Measurements from ENCODE around the gene SMNDC1. TPM values are rescaled to one million over a fixed set of nuclear protein-coding genes. Genes with fewer than 3 reads are reported as not detected.

The SMNDC1 gene
- polyA plus RNA-seq, 2 of the 4 experiments (the other 2 are of a cell fraction) = 27.5 to 40.2 TPM

DNA sequence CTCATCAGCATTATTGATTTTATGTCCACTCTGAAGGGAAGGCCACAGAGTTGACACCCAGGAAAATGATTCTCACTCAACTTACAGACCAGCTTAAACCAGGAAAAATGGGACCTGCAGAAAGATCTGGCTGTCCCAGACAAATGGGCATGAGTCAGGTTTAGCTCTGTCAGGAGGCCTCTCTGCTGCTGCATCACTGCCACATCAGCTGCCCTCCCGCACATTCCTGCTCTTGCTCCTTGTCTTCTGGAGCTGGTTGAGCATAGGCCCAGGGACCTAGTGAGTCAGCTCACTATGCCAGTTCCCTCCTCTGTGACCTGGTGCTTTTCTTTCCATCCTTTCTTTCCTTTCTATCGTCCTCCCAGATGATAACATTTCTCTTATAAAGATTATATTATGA is 18.8 kb upstream of the SMNDC1 start:
- H3K27ac ChIP-seq = peak overlapping the region; percentile 66 to 68
- no peak for FAIRE-seq
- H3K4me1 ChIP-seq = peaks cover 35% of the 10 kb centered on the region
- CTCF ChIA-PET = interaction anchor here (0.5 to 3.7 kb wide), 10 partner anchors 11 to 287 kb away, joined by 3 to 16 read pairs (median 3); no protein-coding TSS in a partner anchor
- H3K4me2 ChIP-seq = no peak overlapping the region; the same call in 2 of the 3 replicates
- POLR2A ChIA-PET = interaction anchor here (1.6 kb wide), 1 partner anchor 19 kb away, joined by 3 read pairs; the partner anchor contains the start of gene SMNDC1
- H3K4me3 ChIP-seq = no peak overlapping the region
- DNase-seq (ENCODE audit: low read depth in 1 of 2, low spot score in 1 of 2) = peak in 1 of 2 experiments; percentile 66
- H3K9me3 ChIP-seq = peaks cover 28% of the 10 kb centered on the region
- TF ChIP-seq, protein P1, sequence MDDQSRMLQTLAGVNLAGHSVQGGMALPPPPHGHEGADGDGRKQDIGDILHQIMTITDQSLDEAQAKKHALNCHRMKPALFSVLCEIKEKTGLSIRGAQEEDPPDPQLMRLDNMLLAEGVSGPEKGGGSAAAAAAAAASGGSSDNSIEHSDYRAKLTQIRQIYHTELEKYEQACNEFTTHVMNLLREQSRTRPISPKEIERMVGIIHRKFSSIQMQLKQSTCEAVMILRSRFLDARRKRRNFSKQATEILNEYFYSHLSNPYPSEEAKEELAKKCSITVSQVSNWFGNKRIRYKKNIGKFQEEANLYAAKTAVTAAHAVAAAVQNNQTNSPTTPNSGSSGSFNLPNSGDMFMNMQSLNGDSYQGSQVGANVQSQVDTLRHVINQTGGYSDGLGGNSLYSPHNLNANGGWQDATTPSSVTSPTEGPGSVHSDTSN (IDR thresholded peaks at IDR 0.05) = no peak
- TF ChIP-seq HOXB13 (CRISPR knock-in tag; IDR thresholded peaks at IDR 0.05; ENCODE audit: low read depth) (no peak), MAFK (IDR thresholded peaks at IDR 0.05; ENCODE audit: partially characterized antibody) (peak; percentile 63), TFCP2L1 (CRISPR knock-in tag; IDR thresholded peaks at IDR 0.05) (no peak), FOSL2 (IDR thresholded peaks at IDR 0.05) (no peak), FOSL2 (CRISPR knock-in tag; IDR thresholded peaks at IDR 0.05) (0 out of 2 replicates have a peak, but pooled peaks have one; percentile 30)
- TF ChIP-seq, protein P2, sequence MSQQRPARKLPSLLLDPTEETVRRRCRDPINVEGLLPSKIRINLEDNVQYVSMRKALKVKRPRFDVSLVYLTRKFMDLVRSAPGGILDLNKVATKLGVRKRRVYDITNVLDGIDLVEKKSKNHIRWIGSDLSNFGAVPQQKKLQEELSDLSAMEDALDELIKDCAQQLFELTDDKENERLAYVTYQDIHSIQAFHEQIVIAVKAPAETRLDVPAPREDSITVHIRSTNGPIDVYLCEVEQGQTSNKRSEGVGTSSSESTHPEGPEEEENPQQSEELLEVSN (IDR thresholded peaks at IDR 0.05; ENCODE audit: borderline replicate concordance, low read depth) = no peak
- TF ChIP-seq, protein P3, sequence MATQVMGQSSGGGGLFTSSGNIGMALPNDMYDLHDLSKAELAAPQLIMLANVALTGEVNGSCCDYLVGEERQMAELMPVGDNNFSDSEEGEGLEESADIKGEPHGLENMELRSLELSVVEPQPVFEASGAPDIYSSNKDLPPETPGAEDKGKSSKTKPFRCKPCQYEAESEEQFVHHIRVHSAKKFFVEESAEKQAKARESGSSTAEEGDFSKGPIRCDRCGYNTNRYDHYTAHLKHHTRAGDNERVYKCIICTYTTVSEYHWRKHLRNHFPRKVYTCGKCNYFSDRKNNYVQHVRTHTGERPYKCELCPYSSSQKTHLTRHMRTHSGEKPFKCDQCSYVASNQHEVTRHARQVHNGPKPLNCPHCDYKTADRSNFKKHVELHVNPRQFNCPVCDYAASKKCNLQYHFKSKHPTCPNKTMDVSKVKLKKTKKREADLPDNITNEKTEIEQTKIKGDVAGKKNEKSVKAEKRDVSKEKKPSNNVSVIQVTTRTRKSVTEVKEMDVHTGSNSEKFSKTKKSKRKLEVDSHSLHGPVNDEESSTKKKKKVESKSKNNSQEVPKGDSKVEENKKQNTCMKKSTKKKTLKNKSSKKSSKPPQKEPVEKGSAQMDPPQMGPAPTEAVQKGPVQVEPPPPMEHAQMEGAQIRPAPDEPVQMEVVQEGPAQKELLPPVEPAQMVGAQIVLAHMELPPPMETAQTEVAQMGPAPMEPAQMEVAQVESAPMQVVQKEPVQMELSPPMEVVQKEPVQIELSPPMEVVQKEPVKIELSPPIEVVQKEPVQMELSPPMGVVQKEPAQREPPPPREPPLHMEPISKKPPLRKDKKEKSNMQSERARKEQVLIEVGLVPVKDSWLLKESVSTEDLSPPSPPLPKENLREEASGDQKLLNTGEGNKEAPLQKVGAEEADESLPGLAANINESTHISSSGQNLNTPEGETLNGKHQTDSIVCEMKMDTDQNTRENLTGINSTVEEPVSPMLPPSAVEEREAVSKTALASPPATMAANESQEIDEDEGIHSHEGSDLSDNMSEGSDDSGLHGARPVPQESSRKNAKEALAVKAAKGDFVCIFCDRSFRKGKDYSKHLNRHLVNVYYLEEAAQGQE (IDR thresholded peaks at IDR 0.05) = no peak
- ATAC-seq = peak; percentile 78 to 81
- WGBS (ENCODE audit: missing lambda C conversion rate) = 58% methylated on average over 2 of the region's 2 CpGs

DNA sequence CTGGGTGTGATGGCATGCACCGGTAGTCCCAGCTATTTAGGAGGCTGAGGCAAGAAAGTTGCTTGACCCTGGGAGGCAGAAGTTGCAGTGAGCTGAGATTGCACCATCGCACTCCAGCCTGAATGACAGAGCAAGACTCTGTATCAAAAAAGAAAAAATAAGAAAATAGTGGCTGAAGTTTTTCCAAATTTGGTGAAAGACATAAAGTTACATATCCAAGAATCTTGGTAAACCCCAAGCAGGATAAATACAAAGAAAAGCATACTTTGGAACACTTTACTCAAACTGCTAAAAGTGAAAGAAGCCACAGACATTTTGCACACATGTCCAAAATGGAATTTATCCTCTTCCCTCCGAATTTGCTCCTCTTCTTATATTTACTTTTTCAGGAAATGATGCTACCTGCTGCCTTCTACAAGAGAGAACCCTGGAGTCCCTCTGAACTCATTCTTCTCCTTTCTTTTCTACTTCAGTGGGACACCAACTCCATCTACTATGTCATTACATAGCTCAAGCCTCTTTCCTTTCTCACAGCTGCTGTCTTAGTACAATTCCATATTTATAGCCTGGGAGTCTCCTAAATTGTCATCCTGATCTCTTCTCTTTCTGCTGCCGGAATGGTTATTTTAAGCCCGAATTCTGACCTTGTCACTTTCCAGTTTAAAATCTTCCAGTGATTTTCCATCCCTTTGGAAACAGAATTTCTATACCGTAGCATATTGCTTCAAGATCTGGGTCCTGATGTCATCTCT is 17.3 kb upstream of the SMNDC1 start:
- H3K9me3 ChIP-seq = peaks cover 28% of the 10 kb centered on the region
- H3K4me2 ChIP-seq = no peak overlapping the region
- ATAC-seq = no peak
- H3K27ac ChIP-seq = peak overlapping the region in 1 of 2 experiments; percentile 66; a peak in 2 of 6 replicates
- peaks cover 26% of the 10 kb centered on the region for H3K4me1 ChIP-seq
- H3K4me3 ChIP-seq = no peak overlapping the region
- TF ChIP-seq MYC (IDR thresholded peaks at IDR 0.05; ENCODE audit: borderline replicate concordance, low read length) = no peak
- TF ChIP-seq JUN (IDR thresholded peaks at IDR 0.05) = no peak
- TF ChIP-seq ZFP36 (IDR thresholded peaks at IDR 0.05; ENCODE audit: borderline replicate concordance, partially characterized antibody) = no peak
- no peak for FAIRE-seq
- 81% methylated on average over 6 of the region's 6 CpGs for WGBS (ENCODE audit: missing lambda C conversion rate)
- no peak for DNase-seq (ENCODE audit: low read depth in 1 of 2, low spot score in 1 of 2)
- ChIA-PET CTCF (interaction anchor here (1.1 to 3.4 kb wide), 3 partner anchors 12 to 280 kb away, joined by 3 to 11 read pairs (median 4); no protein-coding TSS in a partner anchor), POLR2A (no interaction called here)

DNA sequence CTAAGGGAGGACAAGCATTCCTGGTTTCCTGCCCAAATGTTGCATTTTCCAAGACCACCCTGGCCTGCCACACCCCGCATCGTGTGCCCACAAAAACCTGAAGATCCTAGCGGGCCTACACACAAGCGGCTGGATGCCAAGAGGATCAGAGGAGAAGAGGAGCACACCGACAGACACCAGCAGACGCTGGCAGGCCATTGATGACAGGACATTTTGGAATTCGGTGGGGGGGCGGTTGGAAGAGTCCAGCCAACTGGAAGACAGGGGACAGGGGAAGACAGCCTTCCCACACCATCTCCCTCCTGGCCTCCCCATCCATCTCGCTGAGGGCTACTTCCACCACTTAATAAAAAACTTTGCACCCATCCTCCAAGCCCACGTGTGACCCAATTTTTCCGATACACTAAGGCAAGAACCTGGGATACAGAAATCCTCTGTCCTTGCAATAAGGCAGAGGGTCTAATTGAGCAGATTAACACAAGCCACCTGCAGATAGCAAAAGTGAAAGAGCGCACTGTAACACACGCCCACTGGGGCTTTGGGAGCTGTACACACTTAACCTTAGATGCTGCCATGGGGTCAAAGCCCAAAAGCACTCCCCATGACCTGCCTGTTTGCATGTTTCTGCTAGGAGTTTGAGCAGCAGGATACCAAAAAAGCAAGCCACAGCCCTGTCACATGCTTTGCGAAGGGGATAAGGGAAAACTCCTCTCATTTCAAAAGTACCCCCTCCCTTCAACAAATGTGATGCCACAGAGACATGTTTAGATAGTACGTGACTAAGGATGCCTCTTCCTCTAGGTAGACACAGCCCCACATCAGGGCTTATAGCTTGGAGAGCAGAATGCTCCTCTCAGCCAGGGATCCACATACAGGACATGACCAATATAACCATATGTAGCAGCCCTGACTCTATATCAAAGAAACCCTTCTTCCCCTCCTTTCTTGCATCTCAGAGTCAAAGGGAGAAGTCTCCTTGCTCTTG is 13.4 kb upstream of the SMNDC1 start:
- 89% methylated on average over 15 of the region's 15 CpGs for WGBS (ENCODE audit: missing lambda C conversion rate)
- POLR2A ChIA-PET = no interaction called here
- peak; percentile 54 to 57; a peak in 4 of 6 replicates for ATAC-seq

More for the DNA sequence above, 13.4 kb upstream of the SMNDC1 start:
- peak overlapping the region; percentile 4 to 74; a peak in 3 of 6 replicates for H3K27ac ChIP-seq
- CTCF ChIA-PET = interaction anchor here (0.8 to 1.5 kb wide), 3 partner anchors 11 to 81 kb away, joined by 3 to 5 read pairs (median 5); no protein-coding TSS in a partner anchor
- H3K4me1 ChIP-seq = peaks cover 18% of the 10 kb centered on the region
- TF ChIP-seq HOXB5 (CRISPR knock-in tag; IDR thresholded peaks at IDR 0.05) (no peak), BHLHE40 (IDR thresholded peaks at IDR 0.05; ENCODE audit: low read depth, low read length) (no peak), EHF (CRISPR knock-in tag; IDR thresholded peaks at IDR 0.05) (no peak), MYC (IDR thresholded peaks at IDR 0.05; ENCODE audit: borderline replicate concordance, low read length) (no peak), TFCP2L1 (CRISPR knock-in tag; IDR thresholded peaks at IDR 0.05) (no peak), RCOR1 (IDR thresholded peaks at IDR 0.05; ENCODE audit: low read depth, low read length) (no peak)
- TF ChIP-seq, protein P4, sequence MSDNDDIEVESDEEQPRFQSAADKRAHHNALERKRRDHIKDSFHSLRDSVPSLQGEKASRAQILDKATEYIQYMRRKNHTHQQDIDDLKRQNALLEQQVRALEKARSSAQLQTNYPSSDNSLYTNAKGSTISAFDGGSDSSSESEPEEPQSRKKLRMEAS (IDR thresholded peaks at IDR 0.05) = no peak
- H3K9me3 ChIP-seq = peaks cover 21% of the 10 kb centered on the region
- H3K4me3 ChIP-seq = no peak overlapping the region
- no peak for DNase-seq (ENCODE audit: low read depth in 1 of 2, low spot score in 1 of 2)
- no peak for FAIRE-seq
- H3K4me2 ChIP-seq = no peak overlapping the region
